HEK293 (cell line): ENCODE data around the gene ADAMTS8.

Source experiments
- CTCF ChIA-PET: fragments of 350-600 bp; formaldehyde crosslinking; extraction: SDS; loops from one replicate; lab custom pipeline; 2021; ENCODE audit warnings: antibody characterized with exemption; lab: Yijun Ruan, JAX
- POLR2A ChIA-PET: fragments of 300-600 bp; formaldehyde crosslinking; extraction: SDS; loops from one replicate; lab custom pipeline; 2020; ENCODE audit warnings: antibody characterized with exemption, inconsistent platforms; lab: Yijun Ruan, JAX
- H3K27ac ChIP-seq: fragments of 200-500 bp; sonication (Bioruptor generic); 2 replicates; pipeline ENCODE4 v1.5.1; 2014; ENCODE audit warnings: low read depth, low read length, control low read depth, inconsistent platforms; ENCODE audit errors: extremely low read depth
- H3K36me3 ChIP-seq, 2 experiments: fragments of 200-500 bp in 1 of 2; sonication (Bioruptor generic) in 1 of 2; 1 replicate in 1 of 2; 2 replicates in 1 of 2; pipeline ENCODE4 v1.5.1; 2014 to 2017; ENCODE audit warnings: inconsistent platforms in 2 of 2, low read length in 2 of 2; ENCODE audit not compliant: control insufficient read depth in 2 of 2, insufficient read depth in 1 of 2
- H3K4me1 ChIP-seq: fragments of 200-500 bp; sonication (Bioruptor generic); 2 replicates; pipeline ENCODE4 v1.5.1; 2014; ENCODE audit warnings: mild to moderate bottlenecking, low read length, inconsistent platforms; ENCODE audit not compliant: control insufficient read depth, insufficient read depth
- H3K4me3 ChIP-seq: 2 replicates; pipeline ENCODE4 v1.5.1; 2011; ENCODE audit warnings: low read depth, mild to moderate bottlenecking, control low read depth, low read length, moderate library complexity
- H3K9me3 ChIP-seq: fragments of 200-500 bp; sonication (Bioruptor generic); 2 replicates; pipeline ENCODE4 v1.5.1; 2014; ENCODE audit warnings: low read depth, low read length, inconsistent platforms; ENCODE audit not compliant: control insufficient read depth, insufficient read depth
- BCL11B ChIP-seq: fragments of 450-650 bp; formaldehyde crosslinking; IDR thresholded peaks from 2 replicates; pipeline ENCODE4 v1.5.1; 2016; ENCODE audit warnings: low read depth, missing biosample characterization, missing genetic modification characterization
- GFI1B ChIP-seq: fragments of 450-650 bp; formaldehyde crosslinking; IDR thresholded peaks from 2 replicates; pipeline ENCODE4 v1.5.1; 2016; ENCODE audit warnings: missing biosample characterization, missing genetic modification characterization
- IKZF3 ChIP-seq: fragments of 450-650 bp; IDR thresholded peaks from 2 replicates; pipeline ENCODE4 v1.5.0; 2018; ENCODE audit warnings: missing biosample characterization, mild to moderate bottlenecking, missing genetic modification characterization, moderate library complexity
- KLF17 ChIP-seq: fragments of 450-650 bp; formaldehyde crosslinking; IDR thresholded peaks from 2 replicates; pipeline ENCODE4 v1.5.1; 2016; ENCODE audit warnings: missing biosample characterization, missing genetic modification characterization
- SCRT2 ChIP-seq: fragments of 450-650 bp; formaldehyde crosslinking; IDR thresholded peaks from 2 replicates; pipeline ENCODE4 v1.5.1; 2016; ENCODE audit warnings: missing biosample characterization, missing genetic modification characterization
- WT1 ChIP-seq: fragments of 450-650 bp; formaldehyde crosslinking; IDR thresholded peaks from 2 replicates; pipeline ENCODE4 v1.5.1; 2016; ENCODE audit warnings: missing biosample characterization, missing genetic modification characterization
- ZBTB20 ChIP-seq: fragments of 450-650 bp; formaldehyde crosslinking; IDR thresholded peaks from 2 replicates; pipeline ENCODE4 v1.5.1; 2016; ENCODE audit warnings: missing biosample characterization, missing genetic modification characterization
- ZBTB8A ChIP-seq: fragments of 450-650 bp; formaldehyde crosslinking; IDR thresholded peaks from 2 replicates; pipeline ENCODE4 v1.5.1; 2016; ENCODE audit warnings: missing biosample characterization, missing genetic modification characterization
- ZNF48 ChIP-seq: fragments of 450-650 bp; formaldehyde crosslinking; IDR thresholded peaks from 2 replicates; pipeline ENCODE4 v1.5.1; 2016; ENCODE audit warnings: missing biosample characterization, missing genetic modification characterization
- ZNF529 ChIP-seq: fragments of 450-650 bp; formaldehyde crosslinking; IDR thresholded peaks from 2 replicates; pipeline ENCODE4 v1.5.1; 2017; ENCODE audit warnings: missing genetic modification characterization, missing biosample characterization; ENCODE audit not compliant: insufficient replicate concordance
- ZNF544 ChIP-seq: fragments of 450-650 bp; formaldehyde crosslinking; IDR thresholded peaks from 2 replicates; pipeline ENCODE4 v1.5.0; 2017; ENCODE audit warnings: missing biosample characterization, missing genetic modification characterization
- ZNF555 ChIP-seq: fragments of 450-650 bp; formaldehyde crosslinking; conservative IDR thresholded peaks from 2 replicates; pipeline ENCODE4 v1.5.1; 2017; ENCODE audit warnings: missing biosample characterization, mild to moderate bottlenecking, missing genetic modification characterization, inconsistent platforms
- ZNF580 ChIP-seq: fragments of 450-650 bp; formaldehyde crosslinking; IDR thresholded peaks from 2 replicates; pipeline ENCODE4 v1.5.1; 2016; ENCODE audit warnings: missing biosample characterization, missing genetic modification characterization
- ZNF596 ChIP-seq: fragments of 450-650 bp; IDR thresholded peaks from 2 replicates; pipeline ENCODE4 v1.5.0; 2018; ENCODE audit warnings: missing biosample characterization, mild to moderate bottlenecking, missing genetic modification characterization, moderate library complexity
- ZNF621 ChIP-seq: fragments of 450-650 bp; formaldehyde crosslinking; IDR thresholded peaks from 2 replicates; pipeline ENCODE4 v1.5.1; 2017; ENCODE audit warnings: missing biosample characterization, missing genetic modification characterization
- ZNF654 ChIP-seq: fragments of 450-650 bp; formaldehyde crosslinking; IDR thresholded peaks from 2 replicates; pipeline ENCODE4 v1.5.1; 2016; ENCODE audit warnings: low read depth, missing biosample characterization, missing genetic modification characterization
- ZNF747 ChIP-seq: fragments of 450-650 bp; formaldehyde crosslinking; IDR thresholded peaks from 2 replicates; pipeline ENCODE4 v1.5.1; 2016; ENCODE audit warnings: missing biosample characterization, missing genetic modification characterization
- ZNF776 ChIP-seq: fragments of 450-650 bp; formaldehyde crosslinking; IDR thresholded peaks from 2 replicates; pipeline ENCODE4 v1.5.0; 2017; ENCODE audit warnings: missing biosample characterization, missing genetic modification characterization, borderline replicate concordance
- TF ChIP-seq, protein P1 (sequence below): fragments of 450-650 bp; formaldehyde crosslinking; IDR thresholded peaks from 2 replicates; pipeline ENCODE4 v1.5.1; 2016; ENCODE audit warnings: missing biosample characterization, missing genetic modification characterization, low read depth
- TF ChIP-seq, protein P2 (sequence below): fragments of 450-650 bp; formaldehyde crosslinking; IDR thresholded peaks from 2 replicates; pipeline ENCODE4 v1.5.1; 2016; ENCODE audit warnings: missing biosample characterization, missing genetic modification characterization
- TF ChIP-seq, protein P3 (sequence below): fragments of 450-650 bp; formaldehyde crosslinking; IDR thresholded peaks from 2 replicates; pipeline ENCODE4 v1.5.1; 2017; ENCODE audit warnings: missing biosample characterization, missing genetic modification characterization
- TF ChIP-seq, protein P4 (sequence below): fragments of 450-650 bp; formaldehyde crosslinking; IDR thresholded peaks from 2 replicates; pipeline ENCODE4 v1.5.1; 2016; ENCODE audit warnings: missing biosample characterization, missing genetic modification characterization, low read depth

ADAMTS8 gene

DNA sequence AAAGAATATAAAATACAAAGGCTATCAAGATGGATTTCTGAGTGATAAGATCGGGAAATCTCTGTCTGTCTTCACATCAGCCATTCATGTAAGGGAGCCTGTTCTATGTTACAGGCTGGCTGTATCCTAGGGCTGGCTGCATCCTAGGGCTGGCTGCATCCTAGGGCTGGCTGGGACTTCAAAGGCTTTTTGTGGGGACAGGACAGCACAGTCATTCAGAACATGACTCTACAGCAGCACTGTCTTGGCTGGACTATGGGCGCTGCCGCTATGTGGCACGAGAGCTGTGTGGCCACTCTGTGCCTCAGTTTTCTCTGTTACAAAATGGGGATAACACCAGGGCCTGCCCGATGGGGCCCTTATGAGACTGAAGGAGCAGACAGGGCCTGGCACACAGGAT lies 10.2 kb downstream of the ADAMTS8 start:
- CTCF ChIA-PET: interaction anchor here (0.7 to 2.1 kb wide), 3 partner anchors 10 to 28 kb away, joined by 3 to 7 read pairs (median 6); no protein-coding TSS in a partner anchor
- TF ChIP-seq ZNF621 (tag by site-specific recombination) (no peak), ZNF776 (tag by site-specific recombination) (no peak), KLF17 (tag by site-specific recombination) (no peak), ZNF747 (tag by site-specific recombination) (no peak), SCRT2 (no peak), ZNF654 (no peak), ZNF544 (no peak), ZNF48 (no peak), ZNF555 (tag by site-specific recombination) (no peak), WT1 (no peak)
- TF ChIP-seq, protein P1, sequence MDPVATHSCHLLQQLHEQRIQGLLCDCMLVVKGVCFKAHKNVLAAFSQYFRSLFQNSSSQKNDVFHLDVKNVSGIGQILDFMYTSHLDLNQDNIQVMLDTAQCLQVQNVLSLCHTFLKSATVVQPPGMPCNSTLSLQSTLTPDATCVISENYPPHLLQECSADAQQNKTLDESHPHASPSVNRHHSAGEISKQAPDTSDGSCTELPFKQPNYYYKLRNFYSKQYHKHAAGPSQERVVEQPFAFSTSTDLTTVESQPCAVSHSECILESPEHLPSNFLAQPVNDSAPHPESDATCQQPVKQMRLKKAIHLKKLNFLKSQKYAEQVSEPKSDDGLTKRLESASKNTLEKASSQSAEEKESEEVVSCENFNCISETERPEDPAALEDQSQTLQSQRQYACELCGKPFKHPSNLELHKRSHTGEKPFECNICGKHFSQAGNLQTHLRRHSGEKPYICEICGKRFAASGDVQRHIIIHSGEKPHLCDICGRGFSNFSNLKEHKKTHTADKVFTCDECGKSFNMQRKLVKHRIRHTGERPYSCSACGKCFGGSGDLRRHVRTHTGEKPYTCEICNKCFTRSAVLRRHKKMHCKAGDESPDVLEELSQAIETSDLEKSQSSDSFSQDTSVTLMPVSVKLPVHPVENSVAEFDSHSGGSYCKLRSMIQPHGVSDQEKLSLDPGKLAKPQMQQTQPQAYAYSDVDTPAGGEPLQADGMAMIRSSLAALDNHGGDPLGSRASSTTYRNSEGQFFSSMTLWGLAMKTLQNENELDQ (tag by site-specific recombination): no peak
- TF ChIP-seq, protein P2, sequence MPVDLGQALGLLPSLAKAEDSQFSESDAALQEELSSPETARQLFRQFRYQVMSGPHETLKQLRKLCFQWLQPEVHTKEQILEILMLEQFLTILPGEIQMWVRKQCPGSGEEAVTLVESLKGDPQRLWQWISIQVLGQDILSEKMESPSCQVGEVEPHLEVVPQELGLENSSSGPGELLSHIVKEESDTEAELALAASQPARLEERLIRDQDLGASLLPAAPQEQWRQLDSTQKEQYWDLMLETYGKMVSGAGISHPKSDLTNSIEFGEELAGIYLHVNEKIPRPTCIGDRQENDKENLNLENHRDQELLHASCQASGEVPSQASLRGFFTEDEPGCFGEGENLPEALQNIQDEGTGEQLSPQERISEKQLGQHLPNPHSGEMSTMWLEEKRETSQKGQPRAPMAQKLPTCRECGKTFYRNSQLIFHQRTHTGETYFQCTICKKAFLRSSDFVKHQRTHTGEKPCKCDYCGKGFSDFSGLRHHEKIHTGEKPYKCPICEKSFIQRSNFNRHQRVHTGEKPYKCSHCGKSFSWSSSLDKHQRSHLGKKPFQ (tag by site-specific recombination): no peak
- no peaks in the 10 kb centered on the region for H3K9me3 ChIP-seq
- no peak overlapping the region for H3K4me3 ChIP-seq
- POLR2A ChIA-PET: no interaction called here
- H3K36me3 ChIP-seq: no peaks in the 10 kb centered on the region
- no peaks in the 10 kb centered on the region for H3K4me1 ChIP-seq
- H3K27ac ChIP-seq: no peak overlapping the region

GRCh38 chr11:130416906-130417305 lies 11.5 kb downstream of the ADAMTS8 start:
- H3K4me1 ChIP-seq: no peaks in the 10 kb centered on the region
- ChIA-PET POLR2A (no interaction called here), CTCF (interaction anchor here (0.5 to 2.4 kb wide), 4 partner anchors 27 to 1045 kb away, joined by 3 to 7 read pairs (median 4); no protein-coding TSS in a partner anchor)
- H3K4me3 ChIP-seq: no peak overlapping the region
- H3K36me3 ChIP-seq: no peaks in the 10 kb centered on the region
- H3K27ac ChIP-seq: no peak overlapping the region
- no peaks in the 10 kb centered on the region for H3K9me3 ChIP-seq
- TF ChIP-seq ZBTB20 (tag by site-specific recombination) (no peak), SCRT2 (no peak), GFI1B (no peak), ZBTB8A (tag by site-specific recombination) (no peak), ZNF596 (tag by site-specific recombination) (no peak), ZNF580 (tag by site-specific recombination) (no peak), IKZF3 (tag by site-specific recombination) (no peak), BCL11B (no peak), ZNF747 (tag by site-specific recombination) (no peak), ZNF529 (tag by site-specific recombination) (no peak), WT1 (no peak), ZNF621 (tag by site-specific recombination) (no peak)
- TF ChIP-seq, protein P3, sequence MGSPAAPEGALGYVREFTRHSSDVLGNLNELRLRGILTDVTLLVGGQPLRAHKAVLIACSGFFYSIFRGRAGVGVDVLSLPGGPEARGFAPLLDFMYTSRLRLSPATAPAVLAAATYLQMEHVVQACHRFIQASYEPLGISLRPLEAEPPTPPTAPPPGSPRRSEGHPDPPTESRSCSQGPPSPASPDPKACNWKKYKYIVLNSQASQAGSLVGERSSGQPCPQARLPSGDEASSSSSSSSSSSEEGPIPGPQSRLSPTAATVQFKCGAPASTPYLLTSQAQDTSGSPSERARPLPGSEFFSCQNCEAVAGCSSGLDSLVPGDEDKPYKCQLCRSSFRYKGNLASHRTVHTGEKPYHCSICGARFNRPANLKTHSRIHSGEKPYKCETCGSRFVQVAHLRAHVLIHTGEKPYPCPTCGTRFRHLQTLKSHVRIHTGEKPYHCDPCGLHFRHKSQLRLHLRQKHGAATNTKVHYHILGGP (tag by site-specific recombination): no peak
- TF ChIP-seq, protein P4, sequence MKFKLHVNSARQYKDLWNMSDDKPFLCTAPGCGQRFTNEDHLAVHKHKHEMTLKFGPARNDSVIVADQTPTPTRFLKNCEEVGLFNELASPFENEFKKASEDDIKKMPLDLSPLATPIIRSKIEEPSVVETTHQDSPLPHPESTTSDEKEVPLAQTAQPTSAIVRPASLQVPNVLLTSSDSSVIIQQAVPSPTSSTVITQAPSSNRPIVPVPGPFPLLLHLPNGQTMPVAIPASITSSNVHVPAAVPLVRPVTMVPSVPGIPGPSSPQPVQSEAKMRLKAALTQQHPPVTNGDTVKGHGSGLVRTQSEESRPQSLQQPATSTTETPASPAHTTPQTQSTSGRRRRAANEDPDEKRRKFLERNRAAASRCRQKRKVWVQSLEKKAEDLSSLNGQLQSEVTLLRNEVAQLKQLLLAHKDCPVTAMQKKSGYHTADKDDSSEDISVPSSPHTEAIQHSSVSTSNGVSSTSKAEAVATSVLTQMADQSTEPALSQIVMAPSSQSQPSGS: no peak
